Activated gamma-delta T cell treated with Interleukin-2 at 50 U/mL for 16 hours (primary cell): ENCODE results near the gene SNAP47.
A peak's percentile ranks its signal among the peaks of the same experiment; 100 is the strongest.

Experiments used
- DNase-seq: peaks from one replicate; pipeline ENCODE4 v3.0.0-alpha.2; 2020

Gene SNAP47

DNA sequence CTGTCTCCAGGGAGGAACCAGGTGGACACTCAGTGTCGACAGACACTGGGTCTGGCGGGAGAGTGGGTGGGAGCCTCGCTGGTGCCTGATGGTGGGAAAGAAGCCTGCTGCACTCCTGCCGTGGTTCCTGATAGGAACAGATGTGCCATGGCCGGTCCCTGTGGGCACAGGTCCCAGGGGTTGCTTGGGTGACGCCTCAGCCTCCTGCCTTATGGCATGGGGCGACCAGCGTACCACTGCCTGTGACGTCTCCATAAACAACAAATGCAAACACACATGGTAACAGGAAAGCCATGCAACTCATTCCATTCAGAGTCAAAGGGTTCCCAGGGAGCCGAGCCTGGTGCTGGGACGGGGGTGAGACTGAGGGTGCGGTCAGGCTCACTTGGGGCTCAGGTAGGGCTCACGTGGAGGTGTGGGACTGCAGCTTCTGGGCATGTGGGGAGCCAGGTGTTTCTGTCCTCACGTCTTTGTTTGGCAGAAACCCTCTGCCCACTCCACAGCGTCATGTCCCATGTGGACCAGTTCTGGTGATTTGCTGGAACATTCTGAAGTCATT lies 34.8 kb downstream of the SNAP47 start:
- no peak for DNase-seq

DNA sequence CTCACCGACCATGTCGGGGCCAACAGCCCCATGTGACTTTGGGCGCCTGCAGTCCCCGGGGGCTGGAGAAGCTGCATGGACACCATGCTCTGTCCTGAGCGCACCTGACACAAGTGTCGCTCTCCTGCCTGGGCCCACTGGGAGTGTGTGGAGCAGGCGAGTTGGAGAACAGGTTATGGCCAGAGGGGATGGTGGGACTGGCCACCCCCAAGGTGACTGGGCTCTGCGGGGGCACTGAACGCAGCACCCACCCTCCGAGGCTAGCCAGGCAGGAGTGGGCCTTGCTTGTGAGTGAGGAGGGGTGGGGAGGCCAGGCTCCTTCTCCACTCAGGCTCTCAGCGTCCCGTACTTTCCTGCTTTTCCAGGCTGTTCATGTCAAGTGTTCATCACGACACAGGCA lies 35.6 kb downstream of the SNAP47 start:
- no peak for DNase-seq

DNA sequence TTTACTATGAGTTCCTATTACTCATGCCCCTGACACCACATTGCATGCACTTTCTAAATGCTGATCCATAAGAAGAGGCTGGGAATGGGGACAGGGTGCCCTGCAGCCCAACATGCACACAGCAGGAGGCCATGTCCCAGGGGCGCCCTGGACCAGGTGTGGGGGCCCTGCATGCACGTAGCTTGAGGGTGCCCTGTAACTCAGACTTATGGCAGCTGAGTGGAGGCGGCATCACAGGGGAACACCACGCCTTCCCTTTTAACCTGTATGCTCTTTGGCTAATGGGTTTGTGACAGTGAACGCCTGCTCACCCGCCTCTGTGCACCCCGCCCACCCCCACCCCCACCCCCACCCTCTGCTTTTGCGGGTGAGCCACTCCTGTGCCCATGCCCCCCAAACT lies 36.1 kb downstream of the SNAP47 start:
- DNase-seq: no peak

DNA sequence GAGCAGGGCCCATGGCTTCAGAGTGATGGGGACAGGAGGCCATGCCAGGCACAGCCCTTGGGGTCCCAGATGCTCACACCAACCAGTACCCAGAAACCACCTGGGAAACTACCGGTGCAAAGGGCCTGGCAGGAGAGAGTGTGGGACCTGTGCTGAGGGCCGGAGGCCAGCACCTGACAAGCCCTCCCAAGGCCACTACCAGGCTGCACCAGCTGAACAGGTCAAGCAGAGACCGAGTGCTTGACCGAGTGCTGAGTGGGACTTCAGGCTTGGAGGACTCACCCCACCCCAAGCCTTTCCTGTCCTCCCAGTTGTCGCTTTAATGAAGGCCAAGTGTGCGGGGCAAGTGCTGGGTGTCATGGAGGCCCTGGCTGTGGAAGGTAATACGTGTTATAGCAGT lies 36.5 kb downstream of the SNAP47 start:
- no peak for DNase-seq

DNA sequence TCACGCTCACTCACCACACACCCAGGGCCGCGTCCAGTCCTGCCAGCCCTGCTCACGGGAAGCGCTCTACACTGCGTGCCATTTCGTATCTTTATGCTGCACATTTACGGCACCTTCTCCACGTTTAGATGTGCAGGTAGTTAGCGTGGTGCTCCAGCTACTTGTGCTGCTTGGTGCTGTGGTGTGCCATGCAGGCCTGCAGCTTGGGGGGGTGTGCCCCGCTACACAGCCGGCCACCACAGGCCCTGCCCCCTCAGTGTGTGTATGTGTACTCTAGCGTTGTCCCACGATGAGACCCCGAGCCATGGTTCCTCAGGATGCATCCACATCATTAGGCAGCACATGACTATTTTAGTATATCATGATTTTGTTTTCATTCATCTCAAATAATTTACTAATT lies 38.3 kb downstream of the SNAP47 start:
- DNase-seq: no peak

DNA sequence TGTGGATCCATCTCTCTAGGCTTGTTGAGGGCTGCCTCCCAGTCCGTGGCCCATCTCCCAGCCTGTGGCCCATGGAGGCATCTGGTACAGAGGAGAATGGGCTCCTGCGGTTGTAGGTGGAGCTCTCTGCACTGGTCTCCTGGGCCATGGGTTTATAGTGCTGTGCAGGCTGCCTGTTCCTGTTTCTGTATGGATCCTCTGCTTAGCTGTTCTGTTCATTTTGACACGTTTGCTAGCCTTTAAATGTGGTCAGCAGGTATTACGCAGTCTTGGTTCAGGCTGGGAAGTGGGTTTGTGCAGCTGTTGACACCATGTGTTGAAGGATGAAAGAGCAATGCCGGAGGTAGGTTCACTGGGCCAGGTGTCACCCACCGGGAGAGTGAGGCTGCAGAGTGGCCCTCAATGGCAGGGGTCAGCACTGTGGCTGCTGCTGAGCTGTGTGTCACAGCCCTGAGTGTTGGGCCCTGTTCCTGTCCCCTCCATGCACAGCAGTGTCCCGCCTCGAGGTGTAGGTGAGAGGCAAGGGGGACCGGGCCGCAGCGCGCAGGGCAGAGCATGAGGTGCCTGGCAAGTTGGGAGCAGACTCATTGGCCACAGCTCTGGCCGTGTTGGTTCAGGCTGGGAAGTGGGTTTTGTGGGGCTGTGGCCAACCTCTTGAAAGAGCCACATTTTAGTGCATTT lies 39.0 kb downstream of the SNAP47 start:
- peak; percentile 61 for DNase-seq

DNA sequence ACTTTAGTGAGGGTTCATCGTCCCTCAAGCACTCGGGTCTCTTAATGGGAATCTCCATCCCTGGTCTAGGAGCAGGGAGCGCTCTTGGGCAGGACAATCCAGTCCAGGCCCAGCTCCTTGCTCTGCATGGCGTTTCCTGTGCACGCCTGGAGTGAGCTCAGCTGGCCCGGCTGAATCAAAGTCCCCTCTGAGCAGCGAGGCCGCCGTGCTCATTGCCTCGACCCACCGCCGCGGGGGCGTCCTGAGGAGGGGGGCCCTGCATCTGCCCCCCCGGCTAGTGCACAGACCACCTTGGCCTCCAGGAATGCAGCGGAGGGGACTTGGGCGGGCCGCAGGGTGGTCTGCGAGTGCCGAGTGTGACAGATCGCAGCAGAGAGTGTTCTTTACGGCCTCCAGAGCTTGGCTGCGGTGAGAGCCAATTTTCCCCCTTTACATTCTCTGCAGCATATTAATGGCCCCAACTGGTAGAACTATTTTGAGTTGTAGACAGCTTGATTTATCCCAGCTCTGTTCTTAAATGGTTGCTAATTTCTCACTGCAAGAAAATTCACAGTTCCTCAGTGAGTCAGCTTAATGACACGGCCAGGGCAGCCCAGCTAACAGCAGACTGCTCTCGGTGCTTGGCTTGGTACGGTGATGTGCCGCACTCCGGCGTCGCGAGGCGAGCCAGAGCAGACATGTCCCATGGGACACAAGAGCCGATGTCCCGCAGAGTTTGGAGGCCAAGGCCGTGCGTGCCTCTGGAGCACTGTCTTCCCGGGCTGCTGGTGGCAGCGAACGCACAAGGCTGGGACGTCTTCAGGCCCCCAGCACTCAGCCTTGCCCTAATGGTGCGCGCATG lies 39.8 kb downstream of the SNAP47 start:
- DNase-seq: no peak

DNA sequence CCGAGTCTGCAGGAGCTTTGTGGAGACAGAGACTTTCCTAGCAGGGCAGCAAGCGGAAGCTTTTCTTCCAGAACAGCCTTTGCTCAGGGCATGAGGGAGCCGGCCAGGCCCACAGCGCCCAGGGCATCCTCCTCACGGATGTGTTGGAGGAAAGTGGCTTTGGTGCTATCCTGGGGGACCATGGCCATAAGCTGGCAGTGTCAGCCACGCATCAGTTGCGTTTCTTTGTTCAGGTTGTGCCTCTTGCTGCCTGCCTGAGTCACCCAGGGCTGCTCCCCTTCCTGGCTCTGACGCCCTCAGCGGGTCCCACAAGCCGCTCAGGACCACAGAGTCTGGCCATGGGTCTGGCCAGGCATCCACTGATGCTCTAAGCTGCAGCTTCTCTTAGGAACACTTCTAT lies 40.6 kb downstream of the SNAP47 start:
- no peak for DNase-seq

DNA sequence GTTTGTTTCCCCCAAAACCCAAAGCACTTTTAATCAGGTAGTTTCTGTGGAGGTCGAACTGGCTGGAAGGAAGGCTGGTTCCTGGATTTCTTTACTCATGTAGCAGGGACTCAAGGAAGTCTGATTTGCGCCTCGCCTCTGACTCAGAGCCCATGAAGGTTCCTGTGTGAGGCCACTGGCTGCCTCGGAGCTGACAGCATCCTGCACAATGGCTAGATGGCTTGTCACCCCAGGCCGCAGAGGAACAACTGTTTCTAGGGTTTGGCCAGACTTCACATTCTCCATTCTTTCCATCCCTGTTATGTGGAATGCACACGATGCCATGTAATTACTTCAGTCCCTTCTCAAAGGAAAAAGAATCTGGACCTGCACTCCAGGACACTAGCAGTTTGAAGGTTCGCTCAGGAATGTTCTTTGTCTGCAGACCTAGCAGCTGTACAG lies 41.1 kb downstream of the SNAP47 start:
- no peak for DNase-seq

DNA sequence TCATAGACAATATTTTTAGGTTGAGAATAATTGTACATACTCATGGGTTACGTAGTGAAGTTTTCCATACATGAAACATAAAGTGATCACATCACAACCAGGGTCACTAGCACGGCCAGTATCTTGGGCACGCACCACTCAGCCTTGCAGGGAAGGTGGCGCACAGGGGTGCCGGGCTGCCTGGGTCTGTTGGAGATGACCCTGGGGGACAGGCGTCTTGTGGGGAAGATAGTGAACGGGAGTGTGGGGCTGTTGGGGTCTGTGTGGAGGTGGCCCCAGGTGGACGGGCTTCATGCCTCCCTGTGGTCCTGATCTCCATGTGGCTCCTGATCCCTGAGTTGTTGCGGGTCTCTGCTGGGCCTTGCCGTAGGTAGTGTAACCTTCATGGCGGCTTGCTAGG lies 41.9 kb downstream of the SNAP47 start:
- no peak for DNase-seq

DNA sequence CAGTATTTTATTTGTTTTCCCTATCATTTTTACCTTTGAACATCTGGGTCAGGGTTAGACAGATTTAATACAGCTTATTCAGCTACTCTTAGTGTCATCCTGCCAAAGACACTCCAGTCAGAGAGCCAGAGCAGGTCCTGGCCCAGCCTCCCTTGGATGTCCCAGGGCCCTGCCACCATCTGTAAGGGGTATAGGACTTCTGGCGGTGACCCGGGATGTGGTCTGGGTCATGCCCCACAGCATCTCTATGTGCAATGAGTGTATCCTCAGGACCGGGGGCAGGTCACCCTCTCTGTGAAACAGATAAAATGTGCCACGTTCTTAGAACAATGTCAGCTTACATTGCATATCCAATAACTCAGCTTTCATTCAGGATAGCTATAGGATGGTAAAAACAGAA lies 42.4 kb downstream of the SNAP47 start:
- DNase-seq: no peak

DNA sequence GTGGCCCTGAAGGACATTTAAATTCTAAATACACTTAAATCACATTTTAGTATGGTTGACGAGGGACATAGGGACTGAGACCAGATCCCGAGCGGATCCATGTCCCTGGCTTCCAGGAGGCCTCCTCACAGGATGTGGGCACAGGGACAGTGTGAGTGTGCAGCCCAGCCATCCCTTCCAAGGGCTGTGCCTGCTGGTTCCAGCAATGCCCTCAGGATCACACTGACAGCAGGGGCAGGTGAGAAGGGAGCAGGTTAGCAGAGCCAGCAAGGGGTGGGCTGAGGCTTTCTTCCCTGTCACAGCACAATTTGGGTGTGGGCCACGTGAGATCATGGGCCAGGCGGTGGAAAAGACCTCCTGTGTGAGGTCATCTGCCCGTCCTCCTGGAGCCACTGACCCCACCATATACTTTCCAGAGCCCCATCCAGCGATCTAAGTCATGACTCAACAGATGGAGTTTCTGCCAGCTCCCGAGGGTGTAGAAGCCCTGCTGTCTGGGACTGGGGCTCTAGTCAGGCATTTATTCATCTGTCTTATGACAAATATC lies 43.2 kb downstream of the SNAP47 start:
- no peak for DNase-seq

DNA sequence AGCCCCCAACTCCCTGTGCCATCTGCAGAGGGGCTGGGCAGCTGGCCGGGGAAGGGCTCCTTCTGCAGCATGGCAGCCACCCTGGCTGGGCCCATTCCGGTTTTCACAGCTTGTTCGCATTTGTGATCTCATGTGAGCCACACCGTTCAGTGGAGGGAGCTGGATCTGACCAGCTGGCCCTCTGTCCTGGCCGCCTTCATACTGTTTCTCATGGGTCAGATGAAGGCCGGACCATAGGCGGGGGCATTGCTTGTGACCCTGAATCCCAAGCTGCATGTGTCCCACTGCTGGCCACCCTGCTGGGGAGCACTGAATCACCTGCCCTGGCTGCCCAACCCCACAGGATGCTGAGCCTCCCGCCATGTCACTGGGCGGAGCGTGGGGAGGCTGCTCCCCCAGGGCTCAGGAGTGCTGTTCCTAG lies 43.8 kb downstream of the SNAP47 start:
- no peak for DNase-seq

DNA sequence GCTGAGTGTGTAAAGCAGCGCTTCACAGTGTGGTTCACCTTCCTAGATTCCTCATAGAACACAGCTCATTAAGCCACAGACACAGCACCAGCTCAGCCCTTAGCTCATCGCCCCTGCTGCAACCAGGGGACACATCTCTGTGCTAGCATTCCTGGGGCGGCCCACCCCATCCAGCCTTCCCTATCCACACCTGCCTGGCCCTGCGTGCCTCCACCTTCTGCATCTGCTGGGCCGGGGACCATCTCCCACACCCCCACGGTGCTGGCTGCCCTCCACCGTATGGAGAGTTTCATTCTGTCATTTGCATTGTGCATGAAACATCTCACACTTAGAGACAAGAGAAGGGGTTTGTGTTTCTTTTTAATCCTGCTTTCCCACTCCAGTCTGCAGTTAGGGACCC lies 44.5 kb downstream of the SNAP47 start:
- no peak for DNase-seq

DNA sequence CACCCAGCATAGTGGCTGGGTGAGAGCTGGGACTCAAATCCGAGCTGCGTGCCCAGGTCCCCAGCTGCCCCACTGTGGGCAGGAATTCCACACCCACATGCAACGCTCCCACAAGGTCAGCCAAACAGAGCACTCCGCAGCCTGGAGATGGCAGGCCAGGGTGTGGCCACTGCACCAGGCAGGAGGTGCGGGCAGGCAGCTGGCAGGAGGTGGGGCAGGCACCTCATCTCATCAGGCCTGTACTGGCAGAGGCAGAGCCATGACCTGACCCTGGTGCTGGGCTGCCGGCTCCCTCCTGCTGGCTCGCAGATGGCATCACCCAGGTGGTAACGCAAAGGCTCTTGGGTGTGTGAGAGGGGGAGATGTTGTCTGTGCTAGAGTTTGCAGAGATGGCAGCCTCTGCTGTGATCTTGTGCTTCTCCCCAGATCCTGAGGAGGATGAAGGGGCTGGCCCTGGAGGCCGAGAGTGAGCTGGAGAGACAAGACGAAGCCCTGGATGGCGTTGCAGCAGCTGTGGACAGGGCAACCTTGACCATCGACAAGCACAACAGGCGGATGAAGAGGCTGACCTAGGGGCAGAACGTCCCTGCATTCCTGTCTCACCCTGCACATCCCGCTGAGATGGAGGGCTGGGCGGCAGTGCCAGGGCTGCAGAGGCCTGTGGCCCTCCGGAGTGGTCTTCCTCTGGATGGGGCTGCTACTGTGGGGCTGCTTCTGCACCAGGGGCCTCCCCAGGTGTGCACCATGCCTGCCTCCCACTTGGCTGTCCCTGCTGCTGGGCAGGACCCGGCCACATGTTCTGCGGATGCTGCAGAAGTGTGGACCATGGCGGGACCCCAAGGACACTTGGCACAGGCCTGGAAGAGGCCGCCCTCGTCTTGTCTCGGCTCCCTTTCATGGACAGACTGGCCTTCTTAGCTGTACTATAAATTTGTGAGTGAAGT lies 45.1 kb downstream of the SNAP47 start:
- DNase-seq: no peak

DNA sequence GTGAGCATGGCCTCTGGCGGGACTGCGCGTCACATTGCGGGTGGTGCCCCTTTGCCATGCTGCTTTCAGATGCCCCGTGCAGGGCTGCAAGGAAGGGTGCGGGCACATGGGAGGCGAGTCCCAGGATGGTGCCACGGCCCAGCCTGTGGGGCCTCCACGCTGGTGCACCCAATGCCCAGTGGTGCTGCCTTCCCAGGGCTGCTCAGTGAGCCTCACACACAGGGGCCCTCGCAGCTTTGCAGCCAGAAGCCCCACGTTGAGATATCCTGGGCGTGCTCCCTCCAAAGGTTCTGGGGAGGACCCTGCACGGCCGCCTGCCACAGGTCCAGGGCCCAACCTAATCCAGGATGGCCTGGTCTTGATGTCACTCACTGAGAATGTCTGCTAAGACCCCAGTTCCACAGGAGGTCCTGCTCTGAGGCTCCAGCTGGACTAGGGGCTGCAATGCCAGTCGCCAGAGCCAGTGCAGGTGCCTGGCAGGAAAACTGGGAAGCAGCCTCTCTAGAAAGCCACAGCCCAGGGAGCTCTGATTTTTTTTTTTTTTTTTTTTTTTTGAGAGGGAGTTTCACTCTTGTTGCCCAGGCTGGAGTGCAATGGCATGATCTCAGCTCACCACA lies 46.2 kb downstream of the SNAP47 start:
- no peak for DNase-seq

DNA sequence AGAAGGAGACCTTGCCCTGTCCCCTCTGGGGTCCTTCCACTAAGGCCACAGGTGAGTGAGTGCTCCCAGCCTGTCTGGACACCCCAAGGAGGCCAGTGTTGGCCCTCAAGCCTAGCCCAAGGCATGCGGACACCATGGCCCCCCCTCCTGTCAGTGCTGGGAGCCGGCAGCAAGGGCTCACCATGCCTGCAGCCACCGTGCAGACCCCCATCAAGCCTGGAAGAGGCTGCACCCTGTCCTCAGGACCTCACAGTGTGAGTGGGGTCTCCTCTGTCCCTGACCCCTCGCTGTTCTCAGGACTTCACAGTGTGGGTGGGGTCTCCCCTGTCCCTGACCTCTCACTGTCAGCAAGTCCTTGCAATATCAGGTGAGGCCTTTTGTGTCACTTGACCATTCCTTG lies 47.0 kb downstream of the SNAP47 start:
- no peak for DNase-seq

DNA sequence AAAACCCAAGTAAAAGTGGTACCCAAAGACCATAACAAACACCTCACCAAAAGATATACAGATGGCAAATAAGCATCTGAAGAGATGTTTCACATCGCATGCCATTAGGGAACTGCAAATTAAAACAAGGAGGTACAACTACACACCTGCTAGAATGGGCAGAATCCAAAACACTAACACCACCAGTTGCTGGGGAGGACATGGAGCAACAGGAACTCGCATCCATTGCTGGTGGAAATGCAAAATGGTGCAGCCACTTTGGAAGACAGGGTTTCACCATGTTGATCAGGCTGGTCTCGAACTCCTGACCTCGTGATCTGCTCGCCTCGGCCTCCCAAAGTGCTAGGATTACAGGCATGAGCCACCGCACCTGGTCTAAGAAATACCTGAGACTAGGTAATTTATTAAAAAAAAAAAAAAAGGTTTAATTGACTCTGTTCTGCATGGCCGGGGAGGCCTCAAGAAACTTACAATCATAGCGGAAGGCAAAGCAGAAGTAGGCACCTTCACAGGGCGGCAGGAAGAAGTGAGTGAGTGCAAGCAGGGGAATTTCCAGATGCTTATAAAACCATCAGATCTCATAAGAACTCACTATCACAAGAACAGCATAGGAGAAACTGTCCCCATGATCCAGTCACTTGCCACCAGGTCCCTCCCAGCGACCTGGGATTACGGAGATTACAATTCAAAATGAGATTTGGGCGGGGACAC lies 50.0 kb downstream of the SNAP47 start:
- DNase-seq: no peak

DNA sequence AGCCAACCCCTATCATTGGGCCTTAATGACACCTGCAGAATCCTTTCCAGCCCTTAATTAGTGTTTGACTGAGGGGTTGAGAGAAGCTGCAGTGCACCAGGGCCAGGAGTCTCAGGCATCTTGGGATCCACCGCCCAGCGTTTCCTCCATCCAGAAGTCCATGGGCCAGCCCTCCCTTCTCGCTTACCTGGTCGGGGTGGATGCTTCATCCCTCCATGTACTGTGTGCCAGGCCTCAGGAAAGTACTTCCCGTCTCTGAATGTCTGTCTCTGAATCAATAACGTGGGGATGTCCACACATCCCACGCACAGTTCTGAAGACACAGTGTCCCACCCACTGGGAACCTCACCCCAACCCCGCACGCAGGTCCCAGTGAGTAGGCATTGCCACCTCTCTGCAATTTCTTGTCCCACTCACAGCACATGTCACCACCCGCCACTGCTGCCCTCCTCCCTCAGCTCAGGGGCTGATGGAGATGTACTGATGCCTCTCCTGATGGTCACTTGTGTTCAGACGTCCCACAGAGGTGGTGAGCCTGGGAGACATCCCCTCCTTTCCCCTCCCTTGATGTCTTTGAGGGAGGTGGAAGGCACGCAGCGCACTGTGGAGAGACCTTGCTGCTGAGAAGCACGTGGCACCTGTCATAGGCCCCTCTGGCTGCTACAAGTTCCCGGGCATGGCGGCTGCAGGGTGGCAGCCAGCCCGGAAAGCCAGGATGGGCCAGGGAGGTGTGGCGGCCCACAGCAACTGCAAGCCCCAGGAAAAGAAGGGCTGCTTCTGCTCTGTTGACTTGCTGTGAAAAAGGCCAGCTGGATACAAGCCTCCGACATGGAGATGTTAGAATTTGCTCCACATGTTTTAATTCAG lies 50.8 kb downstream of the SNAP47 start:
- no peak for DNase-seq

DNA sequence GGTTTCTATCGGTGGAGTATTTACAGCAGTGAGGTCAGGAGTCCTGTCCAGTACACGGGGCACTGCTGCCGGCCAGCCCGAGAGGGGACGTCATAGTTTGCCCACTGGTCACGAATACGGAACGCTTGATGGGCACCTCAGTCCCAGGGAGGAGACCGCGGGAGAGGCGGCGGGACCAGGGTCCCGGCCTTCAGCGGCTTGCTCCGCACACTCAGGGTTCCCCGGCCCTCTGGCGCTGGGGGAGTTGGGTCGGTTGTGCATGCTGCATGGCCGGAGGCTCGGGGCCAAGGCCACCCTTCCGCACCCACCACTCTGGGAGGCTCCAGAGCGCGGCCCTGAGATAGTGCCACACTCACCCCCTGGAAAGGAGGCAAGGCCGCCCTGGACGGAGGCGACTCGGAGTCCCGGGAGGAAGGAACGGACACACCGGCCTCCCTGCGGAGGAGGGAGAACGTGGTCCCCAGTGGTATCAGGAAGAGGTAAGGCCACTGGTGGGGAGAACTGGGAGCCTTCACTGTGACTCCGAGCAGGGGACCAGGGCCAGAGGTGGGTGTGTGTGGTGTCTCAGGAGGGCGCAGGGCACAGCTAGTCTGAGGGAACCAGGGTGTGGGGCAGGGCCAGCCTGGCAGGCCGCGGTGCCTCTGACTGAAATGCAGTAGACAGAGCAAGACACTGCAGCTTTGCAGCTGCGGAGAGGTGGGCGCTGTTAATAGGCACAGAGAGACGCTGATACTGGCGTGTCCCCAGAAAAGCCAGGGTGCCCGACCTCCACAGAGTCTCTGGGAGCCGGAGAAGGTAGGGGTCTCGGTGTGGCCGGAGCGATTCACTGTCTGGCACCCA lies 51.7 kb downstream of the SNAP47 start:
- no peak for DNase-seq
